ENCODE measurements around the gene PHF2. TPM values are rescaled to one million over a fixed set of nuclear protein-coding genes. Genes with fewer than 3 reads are reported as not detected.

PHF2 gene
- total RNA-seq, 1 donor from 2014 or later = 29.4 TPM

DNA sequence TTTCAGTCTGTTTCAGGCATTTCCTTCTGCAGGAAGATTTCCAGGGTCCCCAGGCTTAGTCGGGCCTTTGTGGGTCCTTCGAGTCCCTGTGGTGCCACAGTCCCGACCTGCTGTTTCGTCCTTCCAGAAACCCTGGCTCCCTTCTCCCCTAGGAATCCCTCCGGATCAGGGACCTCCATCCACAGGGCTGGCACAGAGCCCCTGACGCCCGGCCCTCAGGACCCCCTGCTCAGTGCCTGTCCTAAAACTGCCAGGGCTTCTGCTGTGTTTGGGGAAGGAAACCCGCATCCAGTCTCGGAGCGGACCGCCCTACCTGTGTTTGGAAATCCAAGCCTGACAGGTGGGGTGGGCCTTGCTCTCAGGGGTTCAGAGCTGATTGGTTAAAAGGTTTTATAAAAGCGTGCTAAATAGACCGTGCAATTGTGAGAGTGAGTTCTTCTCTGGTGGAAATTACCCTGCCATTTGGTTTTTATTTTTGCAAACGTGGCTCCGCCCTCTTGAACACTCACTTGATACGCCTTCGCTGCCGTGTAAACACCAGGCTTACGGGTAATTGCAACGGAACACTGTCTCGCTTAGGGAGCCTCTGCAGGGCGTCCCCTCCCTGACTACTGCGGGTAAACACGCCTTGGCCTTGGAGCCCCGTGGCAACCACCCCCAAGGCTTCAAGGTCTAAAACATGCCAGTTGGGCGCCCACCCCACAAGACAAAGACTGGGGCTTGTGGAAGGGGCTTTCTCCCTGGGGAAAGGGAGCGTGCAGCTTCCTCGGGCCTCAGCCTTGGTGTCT is 121.2 kb downstream of the PHF2 start:
- Mint-ChIP-seq H3K9me3 (ENCODE audit: low read depth) (peaks cover 17% of the 10 kb centered on the region), H3K36me3 (ENCODE audit: low read depth) (no peaks in the 10 kb centered on the region), H3K27ac (ENCODE audit: unreplicated experiment) (no peak overlapping the region), H3K27me3 (ENCODE audit: low read depth) (peaks cover 9% of the 10 kb centered on the region), H3K4me1 (ENCODE audit: low read depth) (no peaks in the 10 kb centered on the region), H3K4me3 (ENCODE audit: unreplicated experiment) (no peak overlapping the region)
- TF ChIP-seq, protein P1, sequence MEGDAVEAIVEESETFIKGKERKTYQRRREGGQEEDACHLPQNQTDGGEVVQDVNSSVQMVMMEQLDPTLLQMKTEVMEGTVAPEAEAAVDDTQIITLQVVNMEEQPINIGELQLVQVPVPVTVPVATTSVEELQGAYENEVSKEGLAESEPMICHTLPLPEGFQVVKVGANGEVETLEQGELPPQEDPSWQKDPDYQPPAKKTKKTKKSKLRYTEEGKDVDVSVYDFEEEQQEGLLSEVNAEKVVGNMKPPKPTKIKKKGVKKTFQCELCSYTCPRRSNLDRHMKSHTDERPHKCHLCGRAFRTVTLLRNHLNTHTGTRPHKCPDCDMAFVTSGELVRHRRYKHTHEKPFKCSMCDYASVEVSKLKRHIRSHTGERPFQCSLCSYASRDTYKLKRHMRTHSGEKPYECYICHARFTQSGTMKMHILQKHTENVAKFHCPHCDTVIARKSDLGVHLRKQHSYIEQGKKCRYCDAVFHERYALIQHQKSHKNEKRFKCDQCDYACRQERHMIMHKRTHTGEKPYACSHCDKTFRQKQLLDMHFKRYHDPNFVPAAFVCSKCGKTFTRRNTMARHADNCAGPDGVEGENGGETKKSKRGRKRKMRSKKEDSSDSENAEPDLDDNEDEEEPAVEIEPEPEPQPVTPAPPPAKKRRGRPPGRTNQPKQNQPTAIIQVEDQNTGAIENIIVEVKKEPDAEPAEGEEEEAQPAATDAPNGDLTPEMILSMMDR (IDR thresholded peaks at IDR 0.05) = no peak
- DNase-seq (ENCODE audit: low spot score) = peak; percentile 71

DNA sequence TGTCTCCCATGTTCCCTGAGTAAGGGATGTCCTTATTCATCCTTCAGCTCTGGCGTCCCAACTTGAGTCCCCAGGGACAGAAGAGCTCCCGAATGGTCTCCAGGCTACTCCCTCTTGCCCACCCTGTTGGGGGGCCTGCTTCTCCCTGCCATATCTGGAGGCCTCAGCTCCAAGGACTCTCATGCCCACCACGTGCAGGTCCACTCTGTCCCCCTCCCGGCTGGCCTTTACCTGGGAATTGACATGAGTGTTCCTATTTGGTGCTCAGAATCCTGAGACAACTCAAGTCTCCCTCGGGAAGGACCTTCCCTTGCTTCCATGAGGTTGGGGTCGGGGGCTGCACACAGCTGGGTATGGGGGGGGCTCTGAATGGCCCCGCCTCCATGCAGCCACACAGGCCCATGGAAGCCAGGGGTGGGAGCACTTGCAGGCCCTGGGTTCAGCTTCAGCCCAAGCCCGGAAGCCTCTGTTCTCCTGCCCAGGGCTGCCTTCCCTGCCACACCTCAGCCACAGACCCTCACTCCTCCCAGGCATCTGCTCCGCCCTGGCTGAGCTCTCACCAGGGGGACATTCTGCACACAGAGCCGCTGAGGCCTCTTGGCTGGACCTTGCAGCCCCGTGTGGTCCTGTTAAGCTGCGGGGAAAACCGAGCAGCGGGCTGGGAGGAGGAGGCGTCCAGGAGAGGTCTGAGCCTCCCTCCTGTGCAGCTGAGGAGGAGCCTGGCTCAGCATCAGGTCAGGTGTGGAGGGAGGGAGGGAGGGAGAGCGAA is 121.9 kb downstream of the PHF2 start:
- no peaks in the 10 kb centered on the region for H3K4me1 Mint-ChIP-seq (ENCODE audit: low read depth)
- H3K9me3 Mint-ChIP-seq (ENCODE audit: low read depth) = peaks cover 17% of the 10 kb centered on the region
- DNase-seq (ENCODE audit: low spot score) = peak; percentile 51
- H3K27me3 Mint-ChIP-seq (ENCODE audit: low read depth) = peaks cover 7% of the 10 kb centered on the region
- TF ChIP-seq, protein P1 (IDR thresholded peaks at IDR 0.05) = no peak
- no peak overlapping the region for H3K4me3 Mint-ChIP-seq (ENCODE audit: unreplicated experiment)
- no peaks in the 10 kb centered on the region for H3K36me3 Mint-ChIP-seq (ENCODE audit: low read depth)
- no peak overlapping the region for H3K27ac Mint-ChIP-seq (ENCODE audit: unreplicated experiment)

DNA sequence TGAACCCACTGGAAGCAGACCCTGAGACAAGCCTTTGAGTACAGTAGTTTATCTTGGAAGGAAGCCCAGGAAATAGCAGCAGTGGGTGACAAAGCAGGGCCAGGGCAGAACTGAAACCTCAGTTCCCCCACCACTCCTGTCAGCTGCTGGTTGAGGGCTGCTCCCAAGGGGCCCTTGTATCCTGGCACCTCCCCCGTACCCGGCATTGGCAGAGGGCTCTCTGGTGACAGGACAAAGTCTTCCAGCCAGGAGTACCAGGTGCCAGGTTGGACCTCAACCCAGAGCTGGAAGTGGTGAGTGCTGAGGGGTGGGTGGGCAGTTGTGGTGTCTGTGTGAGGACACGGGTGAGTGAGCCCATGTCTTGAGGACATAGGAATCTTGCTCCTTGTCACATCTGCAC is 123.3 kb downstream of the PHF2 start:
- TF ChIP-seq, protein P1 (IDR thresholded peaks at IDR 0.05) = no peak
- Mint-ChIP-seq H3K4me3 (ENCODE audit: unreplicated experiment) (no peak overlapping the region), H3K27me3 (ENCODE audit: low read depth) (no peaks in the 10 kb centered on the region), H3K4me1 (ENCODE audit: low read depth) (no peaks in the 10 kb centered on the region), H3K36me3 (ENCODE audit: low read depth) (no peaks in the 10 kb centered on the region), H3K27ac (ENCODE audit: unreplicated experiment) (no peak overlapping the region), H3K9me3 (ENCODE audit: low read depth) (peaks cover 19% of the 10 kb centered on the region)
- peak; percentile 70 for DNase-seq (ENCODE audit: low spot score)

DNA sequence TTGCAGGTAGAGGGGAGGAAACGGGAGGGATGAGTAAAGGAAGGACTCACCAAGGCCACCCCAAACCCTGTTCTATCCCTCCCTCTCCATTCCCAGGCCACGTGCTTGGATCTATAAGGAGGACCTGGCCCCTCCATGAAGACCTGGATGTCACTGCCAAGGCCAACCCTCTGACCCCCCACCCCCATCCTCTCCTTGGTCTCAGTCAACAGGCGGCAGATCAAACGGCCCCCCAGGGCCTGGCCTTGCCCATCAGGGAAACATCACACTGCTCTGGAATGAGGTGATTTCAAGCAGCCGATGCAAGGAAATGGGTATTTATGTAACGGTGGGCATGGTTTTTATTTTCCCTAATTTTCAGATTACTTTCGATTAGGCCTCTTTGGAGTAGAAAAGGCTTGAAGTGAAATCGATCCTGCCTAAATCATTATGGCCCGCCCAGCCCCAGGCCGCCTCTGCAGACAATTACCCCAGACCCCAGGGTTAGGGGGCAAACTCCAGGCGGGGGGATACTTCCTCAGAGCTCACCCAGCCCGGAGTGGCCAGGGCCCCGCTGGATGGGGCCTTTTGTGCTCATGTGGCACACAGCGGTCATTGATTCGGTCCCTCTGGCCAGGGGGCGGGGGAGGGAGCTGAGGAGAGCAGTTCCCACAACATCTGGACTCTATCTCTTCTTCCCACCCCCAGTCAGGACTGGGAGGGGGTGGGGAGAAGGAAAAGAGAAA is 125.3 kb downstream of the PHF2 start:
- H3K36me3 Mint-ChIP-seq (ENCODE audit: low read depth) = no peaks in the 10 kb centered on the region
- no peaks in the 10 kb centered on the region for H3K4me1 Mint-ChIP-seq (ENCODE audit: low read depth)
- TF ChIP-seq, protein P1 (IDR thresholded peaks at IDR 0.05) = no peak
- H3K27me3 Mint-ChIP-seq (ENCODE audit: low read depth) = peaks cover 10% of the 10 kb centered on the region
- no peak overlapping the region for H3K27ac Mint-ChIP-seq (ENCODE audit: unreplicated experiment)
- no peak overlapping the region for H3K4me3 Mint-ChIP-seq (ENCODE audit: unreplicated experiment)
- peaks cover 9% of the 10 kb centered on the region for H3K9me3 Mint-ChIP-seq (ENCODE audit: low read depth)
- DNase-seq (ENCODE audit: low spot score) = peak; percentile 59

DNA sequence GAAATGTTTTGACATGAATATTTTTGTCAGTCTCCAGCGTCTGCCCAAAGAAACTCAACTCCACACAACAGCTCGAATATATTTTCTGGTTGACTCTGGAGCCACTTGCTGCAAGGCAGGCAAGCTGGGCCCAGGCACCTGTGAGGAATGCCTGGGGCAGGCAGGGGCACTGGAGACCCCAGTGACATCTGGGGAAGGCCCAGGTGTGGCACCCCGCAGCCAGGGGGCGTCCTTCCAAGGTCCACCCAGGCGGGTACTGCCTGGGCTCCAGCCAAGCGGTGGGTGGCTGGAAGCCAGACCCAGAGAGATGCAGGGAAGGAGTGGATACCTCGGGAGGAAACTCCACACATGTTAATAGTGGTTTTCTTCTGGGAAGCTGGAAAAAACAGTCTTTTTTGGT is 125.9 kb downstream of the PHF2 start:
- TF ChIP-seq, protein P1 (IDR thresholded peaks at IDR 0.05) = peak; percentile 30
- Mint-ChIP-seq H3K36me3 (ENCODE audit: low read depth) (no peaks in the 10 kb centered on the region), H3K4me3 (ENCODE audit: unreplicated experiment) (no peak overlapping the region), H3K27ac (ENCODE audit: unreplicated experiment) (no peak overlapping the region), H3K4me1 (ENCODE audit: low read depth) (no peaks in the 10 kb centered on the region), H3K27me3 (ENCODE audit: low read depth) (peaks cover 10% of the 10 kb centered on the region), H3K9me3 (ENCODE audit: low read depth) (peaks cover 7% of the 10 kb centered on the region)
- peak; percentile 65 for DNase-seq (ENCODE audit: low spot score)

All from chondrocyte (in vitro differentiated cells).